GM23248 (cell line): Measurements from ENCODE around the gene TRIM37. TPM values are rescaled to one million over a fixed set of nuclear protein-coding genes. Genes with fewer than 3 reads are reported as not detected.

Experiments used
- DNase-seq: peaks from one replicate; pipeline ENCODE4 v3.0.0-alpha.2; 2015
- H2AFZ ChIP-seq: fragments of 200-600 bp; sonication (generic); 2 replicates; pipeline ENCODE4 v1.6.1; 2016; ENCODE audit warnings: antibody characterized with exemption
- H3F3A ChIP-seq: fragments of 200-600 bp; sonication (generic); 2 replicates; pipeline ENCODE4 v1.6.1; 2016; ENCODE audit warnings: mild to moderate bottlenecking, antibody characterized with exemption, mixed run types; ENCODE audit not compliant: insufficient read depth
- H3K27ac ChIP-seq: fragments of 200-600 bp; sonication (generic); 2 replicates; pipeline ENCODE4 v1.5.1; 2016; ENCODE audit warnings: mild to moderate bottlenecking
- H3K27me3 ChIP-seq: fragments of 200-600 bp; sonication (generic); replicated peaks from 2 replicates; pipeline ENCODE4 v1.6.1; 2016; ENCODE audit warnings: mild to moderate bottlenecking; ENCODE audit not compliant: insufficient read depth
- H3K36me3 ChIP-seq: fragments of 200-600 bp; sonication (generic); 2 replicates; pipeline ENCODE4 v1.6.1; 2016; ENCODE audit warnings: low read depth, mild to moderate bottlenecking
- H3K4me1 ChIP-seq: fragments of 200-600 bp; sonication (generic); 2 replicates; pipeline ENCODE4 v1.6.1; 2016; ENCODE audit warnings: mild to moderate bottlenecking; ENCODE audit not compliant: insufficient read depth
- H3K4me2 ChIP-seq: fragments of 200-600 bp; sonication (generic); one replicate; pipeline ENCODE4 v1.6.1; 2016; ENCODE audit warnings: mild to moderate bottlenecking; ENCODE audit not compliant: unreplicated experiment
- H3K4me3 ChIP-seq: fragments of 200-600 bp; sonication (generic); 2 replicates; pipeline ENCODE4 v1.5.1; 2016; ENCODE audit warnings: mild to moderate bottlenecking
- H3K79me2 ChIP-seq: fragments of 200-600 bp; sonication (generic); 2 replicates; pipeline ENCODE4 v1.6.1; 2016; ENCODE audit warnings: mild to moderate bottlenecking; ENCODE audit not compliant: insufficient read depth
- H3K9ac ChIP-seq: fragments of 200-600 bp; sonication (generic); 2 replicates; pipeline ENCODE4 v1.6.1; 2016; ENCODE audit warnings: mild to moderate bottlenecking
- H3K9me2 ChIP-seq: fragments of 200-600 bp; sonication (generic); 2 replicates; pipeline ENCODE4 v1.6.1; 2016; ENCODE audit warnings: mixed run types, mild to moderate bottlenecking, moderate library complexity; ENCODE audit not compliant: insufficient read depth
- H3K9me3 ChIP-seq: fragments of 200-600 bp; sonication (generic); one replicate; pipeline ENCODE4 v1.6.1; 2017; ENCODE audit warnings: low read depth
- H4K20me1 ChIP-seq: fragments of 200-600 bp; sonication (generic); 2 replicates; pipeline ENCODE4 v1.6.0; 2016; ENCODE audit not compliant: insufficient read depth
- EZH2 ChIP-seq: fragments of 200-600 bp; sonication (generic); IDR thresholded peaks from 2 replicates; pipeline ENCODE4 v1.6.1; 2018; ENCODE audit warnings: antibody characterized with exemption, mild to moderate bottlenecking; ENCODE audit not compliant: insufficient read depth, poor library complexity, severe bottlenecking
- EZH2phosphoT487 ChIP-seq: fragments of 200-600 bp; sonication (generic); IDR thresholded peaks from 2 replicates; pipeline ENCODE4 v1.6.1; 2018; ENCODE audit warnings: antibody characterized with exemption, moderate library complexity, mild to moderate bottlenecking, low read depth; ENCODE audit not compliant: insufficient read depth
- WGBS, 2 experiments: methylation state at CpG; one replicate each; pipeline ENCODE4 v1.1.6; 2015 to 2017; ENCODE audit warnings: low lambda C conversion rate in 2 of 2, low coverage in 1 of 2; ENCODE audit errors: missing lambda C conversion rate in 2 of 2; 5-methylcytosine and 5-hydroxymethylcytosine counted together
- in situ Hi-C: fragments of 300-500 bp; cut with MboI; formaldehyde crosslinking; loops from 2 replicates; pipeline ENCODE4 v1.15.0; 2020
- polyA plus RNA-seq: library from polyadenylated mRNA; unstranded; fragments of >200 nt; fragmentation: Nextera tagmentation; extraction: Ambion mirVana; gene quantifications from 2 replicates; pipeline ENCODE4 v1.2.1, GENCODE V29; 2016
- total RNA-seq: library from RNA; depleted of rRNA; stranded (reverse); fragments of >200 nt; shearing (Covaris generic); gene quantifications from 2 replicates; pipeline ENCODE4 v1.2.3, GENCODE V29; 2014

TRIM37 gene
- total and polyA plus RNA-seq, 2 experiments from 2014 or later: 17.1 to 23.7 TPM

GRCh38 chr17:59121901-59122480, 15.3 kb upstream of the TRIM37 start:
- Histone ChIP-seq H3K4me2 (no peak overlapping the region), H3K27me3 (no peaks in the 10 kb centered on the region), H3F3A (no peaks in the 10 kb centered on the region; the same call in 1 of the 2 replicates), H3K4me3 (no peak overlapping the region), H3K9ac (no peak overlapping the region), H2AFZ (no peak overlapping the region), H3K9me2 (no peaks in the 10 kb centered on the region), H3K36me3 (peaks cover 6% of the 10 kb centered on the region), H4K20me1 (no peaks in the 10 kb centered on the region), H3K9me3 (no peaks in the 10 kb centered on the region), H3K4me1 (no peaks in the 10 kb centered on the region), H3K27ac (no peak overlapping the region), H3K79me2 (peaks cover 47% of the 10 kb centered on the region)
- WGBS, 2 experiments: 98% methylated on average over 9 of the region's 9 CpGs
- no peak for TF ChIP-seq EZH2phosphoT487
- TF ChIP-seq EZH2: no peak
- in situ Hi-C loops: no loop called here
- DNase-seq: no peak

GRCh38 chr17:59115474-59115873, 8.8 kb upstream of the TRIM37 start:
- H3K9ac ChIP-seq: no peak overlapping the region
- no peaks in the 10 kb centered on the region for H3K9me3 ChIP-seq
- in situ Hi-C loops: no loop called here
- TF ChIP-seq EZH2phosphoT487: no peak
- TF ChIP-seq EZH2: no peak
- H2AFZ ChIP-seq: no peak overlapping the region
- H3K27me3 ChIP-seq: no peaks in the 10 kb centered on the region
- H3F3A ChIP-seq: no peaks in the 10 kb centered on the region
- no peaks in the 10 kb centered on the region for H3K4me1 ChIP-seq
- peaks cover 3% of the 10 kb centered on the region; the same call in 1 of the 2 replicates for H3K36me3 ChIP-seq
- H3K4me3 ChIP-seq: no peak overlapping the region
- H3K27ac ChIP-seq: no peak overlapping the region
- WGBS, 2 experiments: 98 to 99% methylated on average over 9 of the region's 9 CpGs
- no peaks in the 10 kb centered on the region for H4K20me1 ChIP-seq
- no peak for DNase-seq
- H3K4me2 ChIP-seq: no peak overlapping the region
- H3K79me2 ChIP-seq: peaks cover 34% of the 10 kb centered on the region
- H3K9me2 ChIP-seq: no peaks in the 10 kb centered on the region

- no peak overlapping the region for H3K9ac ChIP-seq
- TF ChIP-seq EZH2phosphoT487 (no peak), EZH2 (no peak)
- WGBS, 2 experiments: 60 to 68% methylated on average over 3 of the region's 3 CpGs
- in situ Hi-C loops: no loop called here
- no peaks in the 10 kb centered on the region for H3K27me3 ChIP-seq
- no peaks in the 10 kb centered on the region for H3F3A ChIP-seq
- no peak for DNase-seq
- no peak overlapping the region for H3K27ac ChIP-seq
- peaks cover 16% of the 10 kb centered on the region for H3K79me2 ChIP-seq
- no peaks in the 10 kb centered on the region for H4K20me1 ChIP-seq
- no peak overlapping the region for H3K4me2 ChIP-seq
- no peaks in the 10 kb centered on the region for H3K9me3 ChIP-seq
- no peaks in the 10 kb centered on the region for H3K4me1 ChIP-seq
- no peak overlapping the region for H3K4me3 ChIP-seq
- H3K36me3 ChIP-seq: no peaks in the 10 kb centered on the region; the same call in 1 of the 2 replicates
- no peaks in the 10 kb centered on the region for H3K9me2 ChIP-seq
- H2AFZ ChIP-seq: no peak overlapping the region
Measured at GRCh38 chr17:59111539-59111938, 4.9 kb upstream of the TRIM37 start.

GRCh38 chr17:59110973-59111372, 4.3 kb upstream of the TRIM37 start:
- Histone ChIP-seq H3K36me3 (no peaks in the 10 kb centered on the region; the same call in 1 of the 2 replicates), H3K27me3 (no peaks in the 10 kb centered on the region), H3K9me2 (no peaks in the 10 kb centered on the region), H3F3A (0 out of 2 replicates have a peak, but pooled peaks cover under 1% of the 10 kb centered on the region), H3K9ac (no peak overlapping the region), H3K4me3 (no peak overlapping the region), H4K20me1 (no peaks in the 10 kb centered on the region), H3K4me2 (no peak overlapping the region), H3K9me3 (no peaks in the 10 kb centered on the region), H3K4me1 (no peaks in the 10 kb centered on the region), H3K79me2 (peaks cover 16% of the 10 kb centered on the region), H2AFZ (no peak overlapping the region), H3K27ac (no peak overlapping the region)
- TF ChIP-seq EZH2phosphoT487 (no peak), EZH2 (no peak)
- in situ Hi-C loops: no loop called here
- DNase-seq: no peak
